HT-29 (cell line): ENCODE measurements around the gene SLC6A7. TPM values are rescaled to one million over a fixed set of nuclear protein-coding genes. Genes with fewer than 3 reads are reported as not detected.

Experiments
- DNase-seq: peaks from one replicate; pipeline ENCODE4 v3.0.0-alpha.2; 2015; ENCODE audit warnings: low spot score
- total RNA-seq: library from RNA; depleted of rRNA; stranded (reverse); fragments of >200 nt; shearing (Covaris generic); gene quantifications from 2 replicates; pipeline ENCODE4 v1.2.3, GENCODE V29; 2014; rRNA removed

Gene SLC6A7
- total RNA-seq: 0.66 and 0.76 TPM in 2 replicates

DNA sequence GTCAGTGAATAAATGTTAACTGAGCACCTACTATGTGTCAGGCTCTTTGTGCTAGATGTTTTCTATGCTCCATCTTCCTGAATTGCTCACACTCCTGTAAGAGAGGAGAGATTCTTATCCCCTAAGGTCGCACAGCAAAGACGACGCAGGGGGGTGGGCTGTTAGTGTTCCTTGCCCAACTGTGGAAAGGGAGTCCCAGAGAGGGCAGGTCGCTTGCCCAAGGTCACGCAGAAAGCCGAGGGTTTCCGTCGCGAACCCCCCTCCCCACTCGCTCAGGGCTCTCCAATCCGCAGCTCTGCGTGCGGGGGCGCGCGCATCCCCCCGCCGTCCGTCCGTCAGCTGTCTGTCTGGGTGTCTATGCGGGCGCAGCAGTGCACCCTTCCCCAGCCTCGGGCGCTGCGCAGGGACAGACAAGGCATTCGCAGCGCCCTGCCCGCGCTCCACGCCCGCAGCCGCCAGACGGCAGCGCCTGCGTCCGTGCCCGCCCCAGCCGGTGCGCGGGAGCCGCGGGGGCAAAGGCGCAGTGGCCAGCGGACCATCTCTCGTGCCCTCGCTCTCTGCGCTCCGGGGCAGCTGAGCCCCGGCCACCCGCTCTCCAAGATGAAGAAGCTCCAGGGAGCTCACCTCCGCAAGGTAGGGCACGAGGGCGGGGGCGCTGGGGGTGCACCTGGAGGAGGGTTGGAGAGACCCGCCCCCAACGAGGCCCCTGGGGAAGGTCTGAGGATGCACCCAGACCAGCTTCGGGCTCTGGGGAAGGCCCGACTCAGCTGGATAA, at the start of gene SLC6A7:
SLC6A7 (plus strand) TSS at position 335 of the 775 bp plus-strand sequence; CDS start at position 601, 266 bp downstream.
- DNase-seq: no peak

DNA sequence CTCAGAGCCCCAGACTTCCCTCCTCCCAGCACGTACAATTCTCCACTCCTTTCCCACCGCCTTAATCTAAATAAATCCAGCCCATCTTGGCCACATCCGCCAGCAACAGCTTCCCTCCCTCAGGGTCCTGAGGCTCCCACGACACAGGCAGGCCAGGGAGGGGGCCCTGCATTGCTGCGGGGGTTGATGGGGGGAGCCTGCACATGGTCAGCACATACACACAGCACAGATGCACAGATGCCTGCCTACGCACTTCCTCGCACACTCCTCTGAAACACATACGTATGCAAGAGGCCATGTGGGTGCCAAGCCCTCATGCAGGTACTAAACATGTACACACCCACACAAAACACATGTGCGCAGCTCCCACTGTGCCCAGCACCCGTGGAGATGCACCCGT, 49.0 kb upstream of the SLC6A7 start:
- no peak for DNase-seq

DNA sequence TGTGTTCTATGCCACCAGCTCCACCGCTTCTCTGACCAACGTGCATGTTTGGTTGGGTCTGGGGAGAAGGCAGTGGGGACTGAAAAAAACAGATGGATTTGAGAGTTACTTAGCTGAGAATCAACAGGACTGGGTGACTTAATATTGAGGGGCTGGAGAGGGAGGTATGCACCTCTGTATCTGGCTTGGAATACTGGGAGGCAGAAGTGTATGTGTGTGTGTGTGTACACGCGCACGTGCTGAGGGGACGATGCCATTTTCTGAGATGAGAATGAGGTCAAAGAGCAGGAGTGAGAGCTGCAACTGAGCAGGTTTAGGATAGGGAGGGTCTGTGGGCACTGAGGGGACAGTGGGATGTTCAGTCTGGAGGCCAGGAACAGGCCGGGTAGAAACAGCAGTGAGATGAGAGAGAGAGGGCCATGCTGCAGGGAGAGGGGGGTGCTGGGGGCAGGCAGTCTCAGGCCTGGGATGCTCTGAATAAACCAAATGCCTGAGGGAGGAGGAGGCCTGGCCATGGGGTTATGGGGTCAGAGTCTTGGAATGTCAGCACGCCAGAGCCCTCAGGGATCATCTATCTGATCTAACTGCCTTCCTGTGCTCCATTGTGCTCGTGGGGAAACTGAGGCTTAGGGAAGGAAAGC, 48.2 kb upstream of the SLC6A7 start:
- no peak for DNase-seq

DNA sequence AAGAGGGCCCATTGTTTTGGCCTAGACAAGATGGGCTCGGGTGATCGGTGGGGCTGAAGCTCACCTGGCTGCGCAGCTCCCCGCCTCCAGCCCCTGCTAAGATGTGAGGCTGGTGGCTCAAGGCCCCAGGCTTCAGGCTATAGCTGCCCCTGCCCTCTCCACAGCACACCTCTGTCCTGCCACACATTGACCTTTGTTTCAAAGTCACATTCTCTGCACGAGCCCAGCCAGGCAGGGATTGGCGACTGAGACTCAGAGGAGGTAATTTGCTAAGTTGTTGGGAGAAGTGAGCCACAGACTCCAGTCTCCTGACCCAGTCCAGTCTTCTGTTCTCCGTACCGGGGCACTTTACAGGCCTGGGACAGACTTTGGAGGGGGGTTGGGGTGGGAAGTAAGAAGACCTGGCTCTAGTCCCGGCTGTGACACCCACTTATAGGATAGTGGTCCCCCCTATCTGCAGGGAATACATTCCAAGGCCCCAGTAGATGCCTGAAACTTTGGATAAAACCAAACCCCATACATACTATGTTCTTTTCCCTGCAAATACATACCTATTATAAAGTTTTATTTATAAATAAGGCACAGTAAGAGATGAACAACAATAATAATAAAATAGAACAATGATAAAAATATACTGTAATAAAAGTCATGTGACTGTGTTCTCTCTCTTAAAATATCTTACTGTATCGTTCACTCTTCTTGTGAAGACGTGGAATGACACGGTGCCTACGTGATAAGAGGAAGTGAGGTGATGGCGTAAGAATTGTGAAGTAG, 47.5 kb upstream of the SLC6A7 start:
- no peak for DNase-seq

DNA sequence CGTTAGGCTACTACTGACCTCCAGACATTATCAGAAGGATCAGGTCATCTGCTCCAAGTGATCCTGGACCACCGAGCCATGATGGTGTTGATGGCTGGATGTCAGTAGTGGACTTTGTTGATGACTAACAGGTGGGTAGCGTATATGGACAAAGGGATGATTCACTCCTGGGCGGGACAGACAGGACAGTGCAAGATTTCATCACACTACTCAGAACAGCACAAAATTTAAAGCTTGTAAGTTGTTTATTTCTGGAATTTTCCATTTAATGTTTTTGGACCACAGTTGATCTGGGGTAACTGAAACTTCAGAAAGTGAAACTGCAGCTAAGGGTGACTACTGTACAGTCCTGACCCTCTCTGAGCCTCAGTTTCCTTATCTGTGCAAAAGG, 46.9 kb upstream of the SLC6A7 start:
- DNase-seq: peak; percentile 17

DNA sequence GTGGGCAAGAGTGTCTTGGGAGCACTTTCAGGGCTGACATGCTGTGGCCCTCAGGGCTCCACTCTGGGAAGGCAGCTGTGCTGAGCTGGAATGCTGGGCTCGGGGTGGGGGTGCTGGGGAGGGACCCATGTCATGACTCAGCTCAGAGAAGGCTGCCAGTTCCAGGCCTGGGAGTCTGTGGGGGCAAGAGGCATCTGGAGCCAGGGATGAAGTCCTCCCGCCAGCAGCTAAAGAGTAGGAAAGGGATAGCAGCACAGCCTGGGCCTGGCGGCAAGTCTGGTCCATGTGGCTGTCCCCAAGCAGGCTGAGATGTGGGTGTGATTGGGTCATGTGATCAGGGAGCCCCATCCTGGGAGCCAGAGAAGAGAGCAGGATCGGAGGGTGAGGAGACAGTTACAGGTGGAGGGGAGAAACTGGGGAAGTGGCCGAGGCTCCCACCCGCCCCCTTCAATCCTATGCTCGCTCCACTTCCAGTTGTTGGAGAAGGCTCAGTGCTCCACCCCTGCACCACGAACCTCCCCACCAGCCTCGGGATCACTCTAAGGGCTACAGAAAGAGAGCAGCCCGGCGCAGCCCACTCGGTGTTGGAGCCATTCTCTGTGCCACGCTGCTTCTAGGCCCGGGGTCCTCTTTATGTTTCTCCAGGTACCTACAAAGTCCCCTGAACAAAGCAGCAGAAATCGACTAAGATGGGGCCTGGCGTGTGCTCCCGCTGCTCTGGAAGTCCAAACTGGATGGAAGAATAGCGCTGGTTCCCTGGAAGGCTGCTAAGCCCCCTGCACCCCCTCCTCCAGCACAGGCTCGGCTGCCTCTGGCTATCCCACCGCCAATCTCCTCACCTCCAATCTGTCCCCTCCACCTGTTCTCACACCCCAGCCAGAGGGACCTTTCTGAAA, 46.3 kb upstream of the SLC6A7 start:
- DNase-seq: peak; percentile 10

DNA sequence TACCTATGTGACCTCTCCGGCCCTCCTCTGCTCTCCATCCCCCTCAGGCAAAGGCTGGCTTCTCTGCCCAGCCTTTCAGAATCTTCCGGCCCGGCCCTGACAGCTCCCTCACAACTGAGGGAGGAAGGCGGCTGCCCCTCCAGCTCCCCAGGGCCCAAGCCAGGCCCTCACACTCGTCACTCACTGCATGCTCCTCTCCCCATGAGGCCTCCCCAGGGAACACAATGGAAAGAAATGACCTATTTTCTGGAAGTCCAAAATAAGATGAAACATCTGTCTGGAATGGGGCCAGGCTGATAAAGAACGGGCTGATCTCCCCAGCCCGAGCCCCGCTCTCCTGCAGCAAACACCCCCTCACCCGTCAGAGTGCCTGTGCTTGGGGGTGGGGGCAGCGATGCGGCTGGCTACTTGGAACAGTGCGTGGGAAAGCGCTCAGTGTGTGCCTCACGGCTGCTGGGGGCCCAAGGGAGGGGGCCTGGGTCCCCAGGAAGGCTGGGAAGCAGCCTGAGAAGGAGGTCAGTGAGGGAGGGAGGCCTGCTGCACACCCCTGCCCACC, 45.5 kb upstream of the SLC6A7 start:
- no peak for DNase-seq

DNA sequence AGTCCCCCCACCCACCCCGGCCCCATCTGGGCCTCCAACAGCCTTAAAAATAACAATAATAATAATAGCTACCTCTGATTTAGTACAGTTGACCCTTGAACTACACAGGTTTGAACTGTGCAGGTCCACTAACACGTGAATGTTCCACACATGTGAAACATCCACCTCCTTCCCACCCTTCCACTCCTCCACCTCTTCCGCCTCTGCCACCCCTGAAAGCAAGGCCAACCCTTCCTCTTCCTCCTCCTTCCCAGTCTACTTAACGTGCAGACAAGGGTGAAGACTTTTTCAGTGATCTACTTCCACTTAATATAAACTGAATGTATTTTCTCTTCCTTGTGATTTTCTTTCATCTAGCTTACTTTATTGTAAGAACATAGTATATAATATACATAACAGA, 45.0 kb upstream of the SLC6A7 start:
- DNase-seq: no peak

DNA sequence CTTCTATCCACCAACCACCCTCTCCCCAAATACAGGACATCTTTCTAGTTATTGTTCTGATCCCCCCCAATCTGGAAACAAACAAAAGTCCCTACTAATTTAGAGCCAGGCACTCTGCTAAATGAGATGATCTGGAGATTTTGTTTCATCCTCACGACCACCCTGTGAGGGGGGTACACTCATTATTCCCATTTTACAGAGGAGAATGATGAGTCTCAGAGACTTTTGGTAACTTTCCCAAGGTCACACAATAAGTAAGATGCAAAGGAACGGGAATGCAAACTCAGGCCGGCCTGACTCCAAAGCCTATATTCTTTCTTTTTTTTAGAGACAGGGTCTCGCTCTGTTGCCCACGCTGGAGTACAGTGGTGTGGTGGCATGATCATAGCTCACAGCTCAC, 43.6 kb upstream of the SLC6A7 start:
- DNase-seq: no peak

DNA sequence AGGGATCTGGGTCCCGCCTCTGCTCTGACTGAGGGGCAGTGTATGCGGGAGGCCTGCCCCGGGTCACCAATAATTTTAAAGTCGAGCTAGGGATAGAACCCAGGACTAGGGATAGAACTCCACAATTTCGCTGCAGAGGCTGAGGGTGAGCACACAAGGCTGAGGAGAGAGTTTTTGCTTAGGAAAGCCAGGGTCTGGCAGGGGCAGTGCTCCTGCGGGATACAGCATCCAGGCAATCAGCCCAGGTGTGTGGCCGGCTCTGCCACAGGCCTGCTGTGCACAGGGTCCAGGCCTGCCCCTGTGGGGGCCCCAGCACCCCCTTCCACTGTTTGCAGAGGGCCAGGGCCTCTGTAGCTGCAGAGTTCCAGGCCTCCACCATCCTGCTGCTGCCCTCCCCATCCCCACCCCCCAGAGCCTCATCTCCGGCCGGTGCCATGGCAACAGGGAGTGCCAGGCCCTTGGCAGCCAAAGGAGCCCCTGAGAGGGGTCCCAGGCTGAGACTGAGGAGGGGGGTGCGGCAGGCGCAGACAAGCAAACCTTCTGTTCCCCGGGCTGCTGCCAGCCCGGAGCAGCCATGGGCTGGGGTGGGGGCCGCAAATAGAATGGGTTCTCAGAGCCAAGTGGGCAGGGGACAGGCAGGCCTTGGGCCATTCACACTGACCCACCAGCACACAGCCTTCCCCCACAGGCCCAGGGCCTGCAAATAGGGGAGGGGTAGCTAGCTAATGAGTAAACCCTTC, 42.8 kb upstream of the SLC6A7 start:
- DNase-seq: no peak

DNA sequence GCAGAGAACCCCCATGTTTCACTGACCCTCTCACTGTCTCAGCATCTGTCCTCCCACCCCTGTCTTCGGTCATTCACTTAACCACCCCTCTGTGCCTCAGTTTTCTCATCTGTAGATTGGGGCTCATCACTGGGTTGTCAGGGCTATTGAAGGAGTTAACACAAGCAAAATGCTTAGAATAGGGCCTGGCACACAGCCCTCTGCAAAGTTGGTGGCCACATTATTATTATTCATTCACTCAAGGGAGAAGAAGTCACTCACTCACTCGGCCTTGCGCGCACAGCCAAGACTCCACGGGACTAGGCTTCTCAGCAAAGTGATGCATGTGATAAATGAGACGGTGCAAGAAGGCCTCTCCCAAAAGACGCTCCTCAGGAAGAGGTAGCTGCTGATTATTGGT, 42.2 kb upstream of the SLC6A7 start:
- DNase-seq: no peak

DNA sequence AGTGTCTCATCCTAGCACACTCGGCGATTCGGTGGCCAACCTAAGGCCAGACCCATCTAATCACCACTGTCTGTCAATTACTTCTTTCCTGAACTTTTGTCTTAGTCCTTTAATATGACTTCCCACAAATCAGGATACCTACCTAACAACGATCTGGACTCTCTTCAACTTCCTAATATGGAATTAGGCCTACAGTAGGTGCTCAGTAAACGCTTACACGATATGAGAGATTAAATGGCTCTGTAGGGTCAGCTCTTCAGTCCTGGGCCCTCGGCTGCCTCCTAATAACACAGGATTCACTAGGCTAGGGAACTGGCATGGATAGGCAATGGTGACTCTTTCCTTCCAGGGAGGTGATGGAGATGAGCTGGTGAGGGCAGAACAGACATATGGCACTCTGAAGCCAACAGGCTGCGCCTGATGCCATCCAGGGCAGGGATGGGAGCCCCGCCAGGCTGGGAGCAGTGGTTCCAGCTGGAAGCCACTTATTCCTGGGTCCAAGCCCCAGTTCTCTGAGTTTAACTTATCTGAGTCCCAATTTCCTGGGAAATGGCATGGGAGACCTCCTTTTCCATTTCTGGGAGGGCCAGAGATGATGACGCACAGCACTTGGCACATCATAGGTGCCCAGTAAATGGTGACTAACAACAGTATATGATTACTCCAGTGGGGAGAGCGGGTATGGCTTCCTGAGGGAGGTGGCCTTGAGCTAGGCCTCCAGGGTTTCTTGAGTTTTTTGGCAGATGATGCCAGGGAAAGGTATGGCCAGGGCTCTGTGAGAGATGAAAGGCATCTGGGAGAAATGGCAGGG, 41.5 kb upstream of the SLC6A7 start:
- no peak for DNase-seq

DNA sequence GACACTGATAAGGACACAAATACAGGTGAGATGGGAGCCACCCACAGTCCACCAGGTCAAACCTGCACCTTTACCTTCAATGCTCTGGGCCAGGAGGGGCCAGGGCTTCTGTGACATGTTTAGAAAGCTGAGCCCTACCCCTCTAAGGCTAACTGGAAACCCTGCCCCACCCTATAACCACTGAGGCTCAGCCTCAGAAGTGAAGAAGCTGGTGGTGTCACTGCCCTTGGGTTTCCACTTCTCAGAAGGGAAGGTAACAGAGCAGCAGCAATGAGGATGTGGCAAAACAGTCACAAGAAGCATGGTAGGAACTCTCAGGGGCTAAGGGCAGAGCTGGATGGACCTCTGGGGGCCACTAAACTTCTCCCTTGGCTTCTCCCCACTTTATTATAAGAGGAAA, 40.2 kb upstream of the SLC6A7 start:
- DNase-seq: no peak

DNA sequence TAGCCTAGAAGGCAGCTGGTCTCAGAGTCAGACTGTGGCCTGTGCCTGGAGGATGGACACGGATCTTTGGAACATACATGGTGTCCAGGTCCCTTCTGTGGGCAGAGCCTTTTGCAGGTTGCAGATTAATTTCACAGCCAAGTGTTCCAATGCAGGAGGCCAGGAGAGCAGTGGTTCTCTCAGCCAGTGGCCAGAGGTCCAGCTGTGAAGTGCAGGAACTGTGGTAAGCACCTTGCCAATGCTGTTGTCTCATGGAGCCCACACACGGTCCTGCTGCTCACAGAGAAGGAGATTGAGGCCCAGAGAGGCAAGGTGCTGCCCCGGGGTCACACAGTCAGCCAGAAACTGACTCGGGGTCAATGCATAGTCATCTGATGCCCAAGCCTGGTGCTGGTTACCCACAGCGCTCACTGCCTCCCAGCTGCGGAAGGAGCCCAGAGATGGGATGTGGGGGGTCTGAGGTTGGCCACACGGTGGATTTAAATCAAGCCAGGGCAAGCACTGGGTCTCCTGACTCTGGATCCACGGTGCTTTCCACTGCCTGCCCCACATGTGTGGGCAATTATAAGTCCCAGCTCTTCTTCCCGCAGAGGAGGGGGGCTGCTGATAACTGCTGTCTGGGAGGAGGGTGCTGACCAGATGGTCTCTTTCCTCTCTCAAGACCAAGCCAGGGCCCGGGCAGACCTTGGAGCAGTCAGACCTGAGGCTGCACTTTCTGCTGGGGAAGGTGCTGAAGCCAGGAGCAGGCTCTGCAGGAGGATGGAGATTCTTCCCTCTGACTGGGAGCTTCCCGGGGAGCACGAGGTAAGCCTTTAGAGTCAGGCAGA, 37.0 kb upstream of the SLC6A7 start:
- DNase-seq: no peak

DNA sequence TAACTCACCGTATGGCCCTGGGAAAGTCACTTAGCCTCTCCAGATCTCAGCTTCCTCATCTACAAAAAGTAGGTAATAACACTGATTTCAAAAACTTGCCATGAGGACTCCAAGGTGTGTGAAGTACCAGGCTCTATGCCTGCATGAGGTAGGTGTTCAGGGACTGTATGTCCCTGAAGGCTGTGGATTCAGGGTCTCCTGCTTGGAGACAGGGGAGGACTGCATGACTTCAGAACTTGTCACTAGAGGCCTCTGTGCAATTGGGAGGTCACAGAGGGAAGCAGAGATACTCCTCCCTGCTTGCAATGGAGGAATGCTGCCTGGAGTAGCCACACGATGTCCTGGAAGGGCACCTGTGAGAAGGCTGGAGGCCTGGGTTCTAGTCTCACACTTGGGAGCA, 36.4 kb upstream of the SLC6A7 start:
- DNase-seq: no peak

DNA sequence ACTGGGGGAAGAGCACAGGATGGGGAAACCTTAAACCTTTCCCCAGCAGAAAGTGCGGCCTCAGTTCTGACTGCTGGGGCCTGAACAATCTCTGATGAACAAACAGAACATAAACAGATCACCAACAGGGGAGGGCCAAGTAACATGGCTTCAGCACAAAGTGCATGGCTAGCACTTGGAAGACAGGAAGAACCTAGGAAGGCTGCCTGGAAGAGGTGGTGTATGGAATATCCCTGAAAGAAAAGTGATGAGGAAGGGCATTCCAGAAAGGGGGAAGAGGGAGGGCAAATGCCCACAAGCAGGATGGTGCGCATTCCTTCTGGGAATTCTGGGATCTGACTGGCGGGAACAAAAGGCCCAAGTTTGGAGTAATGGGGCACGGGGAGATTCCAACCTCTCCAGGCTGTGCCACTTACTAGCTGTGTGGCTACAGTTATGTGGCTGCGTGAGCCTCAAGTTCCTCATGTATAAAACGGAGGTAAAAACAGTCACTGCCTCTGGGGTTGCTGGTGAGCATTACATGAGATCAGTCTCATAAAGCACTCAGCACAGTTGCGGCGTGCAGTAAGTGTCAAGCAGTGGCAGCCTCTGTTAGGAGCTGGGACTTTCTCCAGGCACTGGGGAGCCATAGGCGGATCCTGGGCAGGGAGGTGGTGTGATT, 35.8 kb upstream of the SLC6A7 start:
- no peak for DNase-seq

DNA sequence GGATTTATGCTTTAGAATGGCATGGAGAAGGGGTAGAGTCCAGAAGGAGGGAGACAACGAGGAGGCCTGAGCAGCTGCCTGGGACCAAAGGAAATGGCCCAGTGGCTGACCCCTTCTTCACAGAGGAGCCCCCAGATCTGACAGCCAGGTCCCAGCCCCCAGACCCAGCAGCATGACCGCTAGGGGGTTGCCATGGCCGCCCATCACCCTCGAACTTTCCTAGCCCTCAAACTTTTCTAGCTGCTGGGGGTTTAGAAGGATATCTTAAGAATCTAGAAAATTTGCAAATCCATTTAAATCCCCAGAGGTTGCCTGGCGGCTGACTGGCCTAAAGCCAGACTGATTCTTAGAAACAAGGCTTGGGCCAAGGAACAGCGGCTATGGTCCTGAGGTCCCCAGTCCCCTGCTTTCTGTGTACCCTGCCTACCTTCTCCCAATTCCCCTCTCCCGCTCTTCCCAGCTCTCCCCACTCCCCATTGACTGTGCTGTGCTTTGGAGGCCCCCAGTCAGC, 35.2 kb upstream of the SLC6A7 start:
- DNase-seq: no peak
